ENCODE results near the gene CTIF.

GRCh38 chr18:48690494-48690893 lies 151.7 kb downstream of the CTIF start:
- TF ChIP-seq CTCF (IDR thresholded peaks at IDR 0.05; ENCODE audit: low read length) (no peak), EZH2phosphoT487 (IDR thresholded peaks at IDR 0.05; ENCODE audit: low read length) (no peak)

Data from MM.1S (cell line).